Activated CD4-positive, alpha-beta memory T cell treated with anti-CD3 and anti-CD28 coated beads, Interleukin-2, amount 10 ng/mL, durations not matched to agents 7 days and 5 days (primary cell): ENCODE measurements around the gene PNMA8B. TPM values are rescaled to one million over a fixed set of nuclear protein-coding genes. Genes with fewer than 3 reads are reported as not detected.
A peak's percentile ranks its signal among the peaks of the same experiment; 100 is the strongest.

Experiments
- CTCF ChIA-PET: fragments of 350-600 bp; sonication (Branson Sonifier 250); formaldehyde crosslinking; loops from one replicate; lab custom pipeline; 2021; ENCODE audit warnings: antibody characterized with exemption, inconsistent platforms; lab: Charles Lee
- POLR2A ChIA-PET: fragments of 350-600 bp; sonication (Branson Sonifier 250); formaldehyde crosslinking; loops from one replicate; lab custom pipeline; 2021; ENCODE audit warnings: antibody characterized with exemption; lab: Charles Lee
- DNase-seq: peaks from one replicate; pipeline ENCODE4 v3.0.0-alpha.2; 2020
- H3K27ac Mint-ChIP-seq: one replicate; pipeline ENCODE4 v1.8.0; 2021; ENCODE audit warnings: mild to moderate bottlenecking, mixed read lengths
- H3K27me3 Mint-ChIP-seq: one replicate; pipeline ENCODE4 v1.8.0; 2021; ENCODE audit warnings: mixed read lengths
- H3K36me3 Mint-ChIP-seq: one replicate; pipeline ENCODE4 v1.8.0; 2021; ENCODE audit warnings: low read depth, mixed read lengths
- H3K4me1 Mint-ChIP-seq: one replicate; pipeline ENCODE4 v1.8.0; 2021; ENCODE audit warnings: mixed read lengths
- H3K4me3 Mint-ChIP-seq: one replicate; pipeline ENCODE4 v1.8.0; 2021; ENCODE audit warnings: mild to moderate bottlenecking, mixed read lengths
- H3K9me3 Mint-ChIP-seq: one replicate; pipeline ENCODE4 v1.8.0; 2021; ENCODE audit warnings: mixed read lengths
- total RNA-seq, 2 experiments: library from RNA; stranded (reverse); gene quantifications; one replicate each; pipeline ENCODE4 v1.2.3, GENCODE V29; 2021

PNMA8B gene
- total RNA-seq, 2 experiments from 2014 or later = 0.05 TPM

GRCh38 chr19:46490774-46491173 is 4.9 kb downstream of the PNMA8B start:
- Mint-ChIP-seq H3K27ac (no peak overlapping the region), H3K27me3 (peaks cover 76% of the 10 kb centered on the region), H3K36me3 (no peaks in the 10 kb centered on the region), H3K9me3 (no peaks in the 10 kb centered on the region), H3K4me1 (peaks cover 13% of the 10 kb centered on the region), H3K4me3 (no peak overlapping the region)
- POLR2A ChIA-PET = no interaction called here
- CTCF ChIA-PET = interaction anchor here (0.7 to 1.1 kb wide), 2 partner anchors 26 to 91 kb away, joined by 3 read pairs; no protein-coding TSS in a partner anchor
- no peak for DNase-seq

DNA sequence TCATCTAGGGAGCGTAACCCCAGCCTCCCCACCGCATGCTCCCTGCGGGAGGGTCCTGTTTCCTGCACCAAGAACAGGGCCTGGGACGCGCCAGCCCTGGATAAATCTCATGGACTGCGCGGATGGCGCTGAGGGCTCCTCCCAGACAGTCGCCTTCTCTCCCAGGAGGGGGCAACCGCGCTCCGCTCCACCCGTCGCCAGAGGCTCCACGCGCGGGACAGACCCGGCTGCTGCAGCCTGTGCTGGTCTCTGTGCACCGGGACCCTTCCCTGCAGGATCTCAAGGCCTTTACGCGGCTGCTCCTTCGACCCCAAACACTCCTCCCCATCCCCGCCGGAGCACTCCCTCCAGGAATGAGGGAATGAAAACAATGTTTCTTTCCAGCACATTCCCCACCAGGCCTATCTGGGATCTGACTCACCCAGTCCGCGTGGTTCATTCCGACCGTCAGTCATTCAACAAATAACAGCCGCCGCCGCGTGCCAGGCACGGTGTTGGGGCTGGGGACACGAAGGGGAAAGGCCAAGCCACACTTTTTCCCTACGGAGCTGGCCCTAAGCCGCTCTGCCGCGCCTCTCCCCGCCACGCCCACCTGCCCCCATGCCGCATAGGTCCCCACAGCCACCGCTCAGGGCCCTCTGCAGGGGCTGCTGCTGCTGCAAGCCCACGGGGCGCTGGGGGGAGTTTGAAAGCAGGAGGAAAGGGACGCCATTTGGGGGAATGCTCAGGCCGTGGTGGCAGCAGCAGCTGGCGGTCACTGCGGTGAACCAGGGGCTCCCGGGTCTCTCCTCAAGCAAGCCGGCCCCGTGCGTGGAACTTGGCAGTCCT is 6.0 kb downstream of the PNMA8B start:
- Mint-ChIP-seq H3K36me3 (no peaks in the 10 kb centered on the region), H3K27ac (no peak overlapping the region), H3K9me3 (no peaks in the 10 kb centered on the region), H3K27me3 (peaks cover 77% of the 10 kb centered on the region), H3K4me1 (peaks cover 12% of the 10 kb centered on the region), H3K4me3 (no peak overlapping the region)
- CTCF ChIA-PET = interaction anchor here (0.7 to 1.9 kb wide), 3 partner anchors 90 to 94 kb away, joined by 3 to 6 read pairs (median 4); no protein-coding TSS in a partner anchor
- POLR2A ChIA-PET = no interaction called here
- DNase-seq = no peak

DNA sequence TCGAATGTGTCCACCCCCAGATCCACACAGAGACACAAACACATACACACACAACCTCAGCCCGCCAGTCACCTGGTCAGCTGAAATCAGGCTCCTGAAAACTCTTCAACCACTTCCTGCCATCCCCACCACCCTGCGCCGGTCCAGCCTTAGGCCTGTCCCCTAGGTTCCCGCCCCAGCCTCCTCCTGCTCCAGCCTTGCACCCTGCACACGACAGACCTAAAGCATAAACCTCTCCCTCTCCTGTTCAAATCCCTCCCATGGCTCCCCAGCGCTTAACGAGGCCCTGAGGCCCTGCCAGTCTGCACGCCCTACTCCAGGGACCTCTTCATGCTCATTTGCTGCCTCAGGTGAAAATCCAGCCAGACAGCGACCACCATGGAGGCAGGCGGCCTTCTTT is 7.1 kb downstream of the PNMA8B start:
- DNase-seq = no peak
- Mint-ChIP-seq H3K27me3 (peaks cover 70% of the 10 kb centered on the region), H3K4me1 (peaks cover 4% of the 10 kb centered on the region), H3K36me3 (no peaks in the 10 kb centered on the region), H3K27ac (no peak overlapping the region), H3K9me3 (no peaks in the 10 kb centered on the region), H3K4me3 (no peak overlapping the region)
- ChIA-PET POLR2A (no interaction called here), CTCF (interaction anchor here (1.8 to 2.0 kb wide), 4 partner anchors 86 to 93 kb away, joined by 4 to 6 read pairs (median 6); no protein-coding TSS in a partner anchor)

- CTCF ChIA-PET = interaction anchor here (0.5 to 2.0 kb wide), 7 partner anchors 85 to 207 kb away, joined by 3 to 7 read pairs (median 5); partner anchors contain the start of gene PTGIR
- H3K9me3 Mint-ChIP-seq = no peaks in the 10 kb centered on the region
- no peaks in the 10 kb centered on the region for H3K36me3 Mint-ChIP-seq
- peaks cover 68% of the 10 kb centered on the region for H3K27me3 Mint-ChIP-seq
- peak; percentile 75 for DNase-seq
- H3K27ac Mint-ChIP-seq = no peak overlapping the region
- no peak overlapping the region for H3K4me3 Mint-ChIP-seq
- H3K4me1 Mint-ChIP-seq = peaks cover 4% of the 10 kb centered on the region
- POLR2A ChIA-PET = interaction anchor here (0.8 kb wide), 1 partner anchor 61 kb away, joined by 3 read pairs; no protein-coding TSS in a partner anchor
Measured at GRCh38 chr19:46487802-46488445, 7.7 kb downstream of the PNMA8B start.

DNA sequence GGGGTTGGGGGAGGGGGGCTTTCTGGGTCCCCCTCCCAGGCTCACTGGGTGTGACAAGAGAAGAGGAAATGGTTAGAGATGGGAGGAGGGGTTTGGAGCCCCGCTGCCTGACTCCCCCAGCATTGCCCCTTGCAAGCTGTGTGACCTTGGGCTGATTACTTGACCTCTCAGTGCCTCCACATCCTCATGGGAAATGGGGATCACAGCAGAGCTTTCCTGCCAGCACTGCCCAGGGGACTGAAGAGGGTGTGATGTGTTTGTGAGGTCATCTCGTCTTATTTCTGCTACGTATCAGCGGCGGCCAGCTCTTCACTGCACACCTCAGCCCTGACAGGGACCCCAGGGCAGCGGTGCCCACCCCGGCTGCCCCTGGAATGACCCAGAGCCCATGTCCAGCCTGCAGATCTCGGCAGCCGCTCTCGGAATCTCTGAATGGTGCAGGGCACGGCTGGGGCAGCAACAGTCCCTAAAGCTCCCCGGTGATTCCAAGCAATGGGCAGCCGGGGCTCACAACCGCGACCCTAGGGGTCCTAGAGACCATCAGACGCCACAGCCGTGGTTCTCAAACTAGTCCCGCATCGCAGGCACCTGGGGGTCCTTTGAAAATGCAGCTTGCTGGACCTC is 8.4 kb downstream of the PNMA8B start:
- H3K4me3 Mint-ChIP-seq = no peak overlapping the region
- CTCF ChIA-PET = interaction anchor here (0.5 to 2.0 kb wide), 6 partner anchors 82 to 206 kb away, joined by 3 to 7 read pairs (median 6); partner anchors contain the start of gene PTGIR
- H3K36me3 Mint-ChIP-seq = no peaks in the 10 kb centered on the region
- H3K27me3 Mint-ChIP-seq = peaks cover 71% of the 10 kb centered on the region
- H3K4me1 Mint-ChIP-seq = peaks cover 4% of the 10 kb centered on the region
- no peaks in the 10 kb centered on the region for H3K9me3 Mint-ChIP-seq
- H3K27ac Mint-ChIP-seq = no peak overlapping the region
- POLR2A ChIA-PET = interaction anchor here (0.8 kb wide), 1 partner anchor 60 kb away, joined by 3 read pairs; no protein-coding TSS in a partner anchor
- DNase-seq = no peak

DNA sequence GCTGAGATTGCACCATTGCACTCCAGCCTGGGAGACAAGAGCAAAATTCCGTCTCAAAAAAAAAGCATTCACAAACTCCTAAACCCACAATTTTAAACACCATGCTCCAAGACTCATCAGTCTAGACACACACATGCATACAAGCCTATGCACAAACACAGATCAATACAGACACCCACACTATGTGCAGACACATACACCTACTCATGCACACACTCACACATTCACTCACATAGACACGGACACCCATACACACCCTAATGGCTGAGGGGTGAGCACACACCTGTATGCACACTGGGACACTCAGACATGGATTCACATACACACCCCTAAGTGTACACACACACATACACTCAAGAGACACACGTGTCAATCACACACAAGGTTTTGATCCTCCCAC is 9.3 kb downstream of the PNMA8B start:
- Mint-ChIP-seq H3K36me3 (no peaks in the 10 kb centered on the region), H3K27ac (no peak overlapping the region), H3K9me3 (no peaks in the 10 kb centered on the region), H3K27me3 (peaks cover 69% of the 10 kb centered on the region), H3K4me1 (peaks cover 2% of the 10 kb centered on the region), H3K4me3 (no peak overlapping the region)
- no peak for DNase-seq
- ChIA-PET CTCF (no interaction called here), POLR2A (no interaction called here)

DNA sequence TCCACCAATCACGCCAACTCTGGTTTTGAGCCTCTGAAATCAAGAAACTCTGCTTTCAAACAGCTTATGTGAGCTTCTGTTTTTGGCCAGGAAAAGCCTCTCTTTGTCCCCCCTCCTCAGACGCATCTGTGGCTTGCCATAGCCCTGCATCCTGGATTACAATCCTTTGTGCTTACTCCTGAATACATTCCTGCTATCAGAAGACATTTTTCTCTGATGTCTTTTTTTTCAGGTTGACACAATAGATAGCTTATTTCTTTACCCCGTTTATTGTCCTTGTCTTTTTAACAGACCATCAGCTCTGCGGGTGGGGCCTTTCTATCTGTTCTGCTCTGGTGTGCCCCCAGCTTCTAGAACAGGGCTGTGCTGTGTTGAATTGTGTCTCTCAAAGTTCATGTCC is 11.0 kb downstream of the PNMA8B start:
- CTCF ChIA-PET = interaction anchor here (1.0 to 1.6 kb wide), 2 partner anchors 83 to 201 kb away, joined by 3 read pairs; no protein-coding TSS in a partner anchor

DNA sequence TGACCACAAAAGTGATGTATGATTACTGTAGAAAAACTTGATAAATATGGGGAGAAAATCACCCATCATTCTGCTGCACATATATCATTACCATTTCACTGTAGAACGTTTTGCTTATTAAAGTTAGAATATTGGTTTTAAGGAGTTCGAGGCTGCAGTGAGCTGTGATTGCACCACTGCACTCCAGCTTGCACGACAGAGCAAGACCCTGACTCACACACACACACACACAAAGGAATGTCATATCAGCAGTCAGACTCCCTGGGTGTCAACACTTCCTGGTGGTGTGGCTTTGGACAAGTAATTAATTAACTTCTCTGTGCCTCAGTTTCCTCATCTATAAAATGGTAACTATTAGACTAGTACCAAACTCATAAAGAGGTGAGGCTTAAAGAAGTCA is 13.0 kb downstream of the PNMA8B start:
- CTCF ChIA-PET = interaction anchor here (1.1 kb wide), 1 partner anchor 81 kb away, joined by 4 read pairs; no protein-coding TSS in a partner anchor
- H3K9me3 Mint-ChIP-seq = no peaks in the 10 kb centered on the region

More for the DNA sequence above, 11.0 kb downstream of the PNMA8B start:
- Mint-ChIP-seq H3K27ac (no peak overlapping the region), H3K4me1 (no peaks in the 10 kb centered on the region), H3K9me3 (no peaks in the 10 kb centered on the region), H3K27me3 (peaks cover 58% of the 10 kb centered on the region), H3K4me3 (no peak overlapping the region), H3K36me3 (no peaks in the 10 kb centered on the region)
- POLR2A ChIA-PET = no interaction called here
- no peak for DNase-seq

GRCh38 chr19:46481947-46482346 is 13.7 kb downstream of the PNMA8B start:
- Mint-ChIP-seq H3K27ac (no peak overlapping the region), H3K4me3 (no peak overlapping the region), H3K27me3 (peaks cover 42% of the 10 kb centered on the region), H3K36me3 (no peaks in the 10 kb centered on the region), H3K4me1 (peaks cover 1% of the 10 kb centered on the region), H3K9me3 (no peaks in the 10 kb centered on the region)
- DNase-seq = no peak
- CTCF ChIA-PET = no interaction called here
- POLR2A ChIA-PET = no interaction called here

More for the DNA sequence above, 13.0 kb downstream of the PNMA8B start:
- POLR2A ChIA-PET = no interaction called here
- Mint-ChIP-seq H3K27me3 (peaks cover 47% of the 10 kb centered on the region), H3K4me3 (no peak overlapping the region), H3K36me3 (no peaks in the 10 kb centered on the region), H3K27ac (no peak overlapping the region), H3K4me1 (peaks cover 1% of the 10 kb centered on the region)
- no peak for DNase-seq

GRCh38 chr19:46481223-46481848 is 14.3 kb downstream of the PNMA8B start:
- Mint-ChIP-seq H3K9me3 (no peaks in the 10 kb centered on the region), H3K27me3 (peaks cover 36% of the 10 kb centered on the region), H3K27ac (no peak overlapping the region), H3K4me1 (peaks cover 1% of the 10 kb centered on the region), H3K4me3 (no peak overlapping the region), H3K36me3 (no peaks in the 10 kb centered on the region)
- POLR2A ChIA-PET = no interaction called here
- CTCF ChIA-PET = no interaction called here
- no peak for DNase-seq

GRCh38 chr19:46480415-46480814 is 15.3 kb downstream of the PNMA8B start:
- Mint-ChIP-seq H3K27ac (no peak overlapping the region), H3K4me3 (no peak overlapping the region), H3K27me3 (peaks cover 33% of the 10 kb centered on the region), H3K36me3 (no peaks in the 10 kb centered on the region), H3K9me3 (no peaks in the 10 kb centered on the region), H3K4me1 (peaks cover 1% of the 10 kb centered on the region)
- POLR2A ChIA-PET = no interaction called here
- no peak for DNase-seq
- CTCF ChIA-PET = no interaction called here

GRCh38 chr19:46478356-46478986 is 17.2 kb downstream of the PNMA8B start:
- Mint-ChIP-seq H3K4me1 (peaks cover 1% of the 10 kb centered on the region), H3K9me3 (no peaks in the 10 kb centered on the region), H3K4me3 (no peak overlapping the region), H3K27ac (no peak overlapping the region), H3K27me3 (peaks cover 36% of the 10 kb centered on the region), H3K36me3 (no peaks in the 10 kb centered on the region)
- ChIA-PET CTCF (interaction anchor here (1.1 kb wide), 1 partner anchor 19 kb away, joined by 3 read pairs; no protein-coding TSS in a partner anchor), POLR2A (no interaction called here)
- no peak for DNase-seq
